HUES48 (cell line): ENCODE data around the gene KNTC1.
"Not testable (repeated sequence)": the region's sequence is repeated elsewhere in the genome, so short reads cannot be mapped to it uniquely, and the experiment has no call there.

Source experiments
- H3K27ac ChIP-seq: one replicate; pipeline ENCODE4 v1.7.0; 2013; ENCODE audit warnings: low read depth, low read length, inconsistent platforms
- H3K27me3 ChIP-seq: 2 replicates; pipeline ENCODE4 v1.6.1; 2013; ENCODE audit warnings: mild to moderate bottlenecking, low read length; ENCODE audit not compliant: control insufficient read depth, insufficient read depth
- H3K36me3 ChIP-seq: 2 replicates; pipeline ENCODE4 v1.6.1; 2013; ENCODE audit warnings: low read length; ENCODE audit not compliant: control insufficient read depth, insufficient read depth
- H3K4me1 ChIP-seq: 2 replicates; pipeline ENCODE4 v1.6.1; 2013; ENCODE audit warnings: mild to moderate bottlenecking, low read length; ENCODE audit not compliant: control insufficient read depth, insufficient read depth
- H3K4me3 ChIP-seq: 2 replicates; pipeline ENCODE4 v1.5.1; 2013; ENCODE audit warnings: mild to moderate bottlenecking, low read depth, low read length
- H3K9ac ChIP-seq: 2 replicates; pipeline ENCODE4 v1.6.1; 2013; ENCODE audit warnings: mild to moderate bottlenecking, low read depth, low read length, moderate library complexity
- H3K9me3 ChIP-seq: 2 replicates; pipeline ENCODE4 v1.6.1; 2013; ENCODE audit warnings: low read length; ENCODE audit not compliant: control insufficient read depth, insufficient read depth

Gene KNTC1

GRCh38 chr12:122566816-122567215, 39.8 kb downstream of the KNTC1 start:
- not testable (repeated sequence) for H3K9me3 ChIP-seq, H3K9ac ChIP-seq, H3K4me3 ChIP-seq, H3K27ac ChIP-seq, H3K27me3 ChIP-seq, H3K4me1 ChIP-seq
- H3K36me3 ChIP-seq, result peaks cover 88% of the 10 kb centered on the region

GRCh38 chr12:122569288-122569687, 42.2 kb downstream of the KNTC1 start:
- H3K9ac ChIP-seq, result no peak overlapping the region
- no peak overlapping the region for H3K4me3 ChIP-seq
- H3K36me3 ChIP-seq, result peaks cover 88% of the 10 kb centered on the region
- H3K27ac ChIP-seq, result no peak overlapping the region
- no peaks in the 10 kb centered on the region for H3K4me1 ChIP-seq
- no peaks in the 10 kb centered on the region for H3K9me3 ChIP-seq
- no peaks in the 10 kb centered on the region for H3K27me3 ChIP-seq

GRCh38 chr12:122570006-122570405, 43.0 kb downstream of the KNTC1 start:
- not testable (repeated sequence) for H3K27me3 ChIP-seq, H3K27ac ChIP-seq, H3K4me3 ChIP-seq, H3K4me1 ChIP-seq, H3K9me3 ChIP-seq, H3K9ac ChIP-seq
- peaks cover 88% of the 10 kb centered on the region for H3K36me3 ChIP-seq

GRCh38 chr12:122571821-122572220, 44.8 kb downstream of the KNTC1 start:
- no peaks in the 10 kb centered on the region for H3K27me3 ChIP-seq
- no peaks in the 10 kb centered on the region for H3K4me1 ChIP-seq
- H3K4me3 ChIP-seq, result no peak overlapping the region
- no peaks in the 10 kb centered on the region for H3K9me3 ChIP-seq
- H3K9ac ChIP-seq, result no peak overlapping the region
- no peak overlapping the region for H3K27ac ChIP-seq
- H3K36me3 ChIP-seq, result peaks cover 98% of the 10 kb centered on the region

GRCh38 chr12:122583294-122583693, 56.2 kb downstream of the KNTC1 start:
- peaks cover 92% of the 10 kb centered on the region for H3K36me3 ChIP-seq
- H3K4me1 ChIP-seq, H3K4me3 ChIP-seq, H3K9me3 ChIP-seq, H3K27ac ChIP-seq, H3K27me3 ChIP-seq, H3K9ac ChIP-seq: not testable (repeated sequence)

- H3K4me3 ChIP-seq, result no peak overlapping the region
Observed at GRCh38 chr12:122584177-122584863, 57.3 kb downstream of the KNTC1 start.

GRCh38 chr12:122590990-122591389, 63.9 kb downstream of the KNTC1 start:
- H3K9ac ChIP-seq, result no peak overlapping the region
- H3K36me3 ChIP-seq, result peaks cover 89% of the 10 kb centered on the region
- no peak overlapping the region for H3K4me3 ChIP-seq

More at GRCh38 chr12:122584177-122584863, 57.3 kb downstream of the KNTC1 start:
- peaks cover 96% of the 10 kb centered on the region for H3K36me3 ChIP-seq
- no peaks in the 10 kb centered on the region for H3K27me3 ChIP-seq
- no peak overlapping the region for H3K27ac ChIP-seq
- H3K9me3 ChIP-seq, result no peaks in the 10 kb centered on the region
- H3K9ac ChIP-seq, result no peak overlapping the region
- no peaks in the 10 kb centered on the region for H3K4me1 ChIP-seq

GRCh38 chr12:122591966-122592365, 64.9 kb downstream of the KNTC1 start:
- not testable (repeated sequence) for H3K4me3 ChIP-seq, H3K9me3 ChIP-seq, H3K9ac ChIP-seq, H3K27ac ChIP-seq, H3K4me1 ChIP-seq, H3K27me3 ChIP-seq
- H3K36me3 ChIP-seq, result peaks cover 86% of the 10 kb centered on the region

More at GRCh38 chr12:122590990-122591389, 63.9 kb downstream of the KNTC1 start:
- Histone ChIP-seq H3K9me3 (no peaks in the 10 kb centered on the region), H3K27me3 (no peaks in the 10 kb centered on the region), H3K4me1 (no peaks in the 10 kb centered on the region), H3K27ac (no peak overlapping the region)

- H3K4me3 ChIP-seq, H3K27ac ChIP-seq, H3K9me3 ChIP-seq, H3K9ac ChIP-seq, H3K27me3 ChIP-seq, H3K4me1 ChIP-seq: not testable (repeated sequence)
- H3K36me3 ChIP-seq, result peaks cover 83% of the 10 kb centered on the region
Observed at GRCh38 chr12:122592543-122592942, 65.5 kb downstream of the KNTC1 start.

GRCh38 chr12:122593910-122594309, 66.9 kb downstream of the KNTC1 start:
- H3K4me3 ChIP-seq, result no peak overlapping the region
- H3K27me3 ChIP-seq, result no peaks in the 10 kb centered on the region
- H3K36me3 ChIP-seq, result peaks cover 82% of the 10 kb centered on the region
- no peaks in the 10 kb centered on the region for H3K4me1 ChIP-seq
- H3K9me3 ChIP-seq, result no peaks in the 10 kb centered on the region
- H3K27ac ChIP-seq, result no peak overlapping the region
- no peak overlapping the region for H3K9ac ChIP-seq

- peaks cover 73% of the 10 kb centered on the region for H3K36me3 ChIP-seq
- no peaks in the 10 kb centered on the region for H3K27me3 ChIP-seq
- no peak overlapping the region for H3K27ac ChIP-seq
- H3K4me1 ChIP-seq, result no peaks in the 10 kb centered on the region
- H3K4me3 ChIP-seq, result no peak overlapping the region
- no peaks in the 10 kb centered on the region for H3K9me3 ChIP-seq
- H3K9ac ChIP-seq, result no peak overlapping the region
Observed at GRCh38 chr12:122596838-122597237, 69.8 kb downstream of the KNTC1 start.
